ENCODE data around the gene TMEM120B.

TMEM120B gene

DNA sequence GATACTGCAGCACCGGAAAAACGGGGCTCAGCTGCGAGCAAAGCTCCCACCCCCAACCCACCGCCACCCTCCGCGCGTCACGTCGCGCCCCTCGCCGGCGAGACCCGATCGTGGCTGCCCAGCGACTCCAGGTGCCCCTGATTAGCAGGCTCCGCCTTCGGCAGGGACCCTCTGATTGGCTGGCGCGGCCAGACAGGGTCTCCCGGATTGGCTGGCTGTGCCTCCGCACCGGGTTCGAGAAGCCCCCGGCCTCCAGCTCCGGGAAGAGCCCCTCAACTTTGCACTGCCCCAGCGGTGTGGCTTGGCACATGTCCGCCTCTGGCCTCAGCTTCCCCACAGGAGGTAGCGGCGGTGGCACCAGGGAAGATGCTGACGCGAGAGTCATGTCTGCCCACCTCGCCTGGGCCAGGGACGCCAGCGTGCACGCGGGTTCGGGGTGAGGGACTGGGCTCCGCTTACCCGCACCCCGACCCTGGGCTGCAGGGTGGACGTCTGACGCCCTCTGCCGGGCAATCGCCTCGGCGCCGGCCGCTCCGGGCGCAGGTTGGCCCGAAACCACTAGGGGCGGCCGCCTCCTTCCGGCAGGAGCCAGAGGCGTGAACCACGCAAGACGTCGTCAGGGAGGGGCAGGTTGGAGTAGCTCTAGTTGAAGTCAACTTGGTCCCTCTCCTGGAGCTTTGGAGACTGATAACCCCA is 81.4 kb downstream of the TMEM120B start:
- peak; percentile 96 for DNase-seq

GRCh38 chr12:121794534-121795033 is 82.0 kb downstream of the TMEM120B start:
- DNase-seq = peak; percentile 88

DNA sequence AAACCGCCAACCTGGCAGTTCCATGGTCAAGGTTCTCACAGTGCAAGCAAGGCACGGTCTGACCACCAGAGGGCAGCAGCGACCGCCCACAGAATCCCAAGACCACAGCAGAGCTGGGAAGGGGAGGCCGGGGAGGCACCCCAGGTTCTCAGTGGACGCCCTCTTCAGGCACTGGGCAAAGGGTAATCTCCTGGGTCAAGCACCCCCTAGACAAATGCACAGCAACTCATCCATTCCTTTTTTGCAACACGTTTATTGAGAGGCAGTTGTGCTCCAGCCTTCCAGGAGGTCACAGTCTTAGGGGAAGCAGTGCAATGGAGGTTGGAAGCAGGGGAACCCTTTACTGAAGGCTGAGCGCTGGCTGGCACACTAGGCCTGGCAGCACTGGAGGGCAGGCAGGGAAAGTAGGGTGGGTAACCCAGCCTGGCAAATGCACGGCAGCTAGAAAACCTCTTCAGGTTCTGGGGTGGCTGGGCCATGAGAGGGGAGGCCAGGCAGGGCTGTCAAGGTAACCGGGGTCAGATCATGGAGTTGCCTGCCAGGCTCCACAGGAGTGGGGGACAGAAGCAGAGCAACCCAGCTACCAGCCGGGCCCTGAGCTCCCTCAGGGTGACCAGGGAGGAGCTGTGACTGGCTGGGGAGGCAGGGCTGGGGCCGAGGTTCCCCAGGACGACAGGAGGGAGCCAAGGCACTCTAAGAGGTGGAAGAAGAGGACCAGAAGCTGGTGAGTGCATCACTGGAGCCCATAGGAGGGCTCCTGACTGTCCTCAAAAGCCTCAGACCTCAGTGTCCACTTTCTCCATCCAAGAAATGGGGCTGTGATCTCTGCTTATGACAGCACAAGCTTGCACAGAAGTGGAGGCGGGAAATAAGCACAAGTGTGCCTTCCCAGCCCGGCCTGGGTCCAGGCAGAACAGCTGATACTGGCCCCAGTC is 82.7 kb downstream of the TMEM120B start:
- peak; percentile 84 for DNase-seq

DNA sequence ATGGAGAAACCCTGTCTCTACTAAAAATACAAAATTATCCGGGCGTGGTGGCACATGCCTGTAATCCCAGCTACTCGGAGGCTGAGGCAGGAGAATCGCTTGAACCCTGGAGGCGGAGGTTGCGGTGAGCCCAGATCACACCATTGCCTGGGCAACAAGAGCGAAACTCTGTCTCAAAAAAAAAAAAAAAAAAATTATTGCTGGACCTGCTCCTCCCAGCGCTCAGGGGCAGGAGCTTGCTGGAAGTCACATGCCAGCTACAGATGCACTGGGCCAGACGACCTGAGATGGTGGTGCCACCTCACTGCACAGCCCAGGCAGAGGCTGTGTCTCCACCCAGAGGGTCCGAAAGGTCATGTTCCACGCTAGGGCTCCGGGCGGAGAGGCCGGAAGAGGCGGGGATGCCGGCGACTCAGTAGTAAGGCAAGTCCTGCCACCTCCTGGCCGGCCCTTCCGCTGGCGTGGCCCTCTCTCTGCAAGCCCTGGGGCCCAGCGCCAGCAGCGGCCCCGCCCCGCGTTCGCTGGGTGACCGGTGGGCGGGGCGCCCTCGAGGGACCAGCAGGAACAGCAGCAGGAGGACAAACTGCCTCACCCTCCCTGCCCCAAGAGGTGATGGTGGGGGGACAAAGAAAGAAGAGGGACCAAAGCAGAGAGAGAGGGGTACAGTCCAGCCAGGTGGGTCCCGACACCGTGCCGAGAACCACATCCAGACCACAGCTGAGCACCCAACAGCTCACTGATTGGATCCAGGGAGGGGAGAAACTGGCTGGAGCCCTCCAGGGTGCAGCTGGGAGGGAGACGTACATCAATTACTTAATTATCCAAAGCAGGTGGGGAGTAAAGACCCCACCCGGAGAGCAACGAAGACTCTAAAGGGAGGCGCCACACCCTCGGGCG is 84.6 kb downstream of the TMEM120B start:
- peak; percentile 96 for DNase-seq

GRCh38 chr12:121797937-121798786 is 85.6 kb downstream of the TMEM120B start:
- DNase-seq = peak; percentile 99

DNA sequence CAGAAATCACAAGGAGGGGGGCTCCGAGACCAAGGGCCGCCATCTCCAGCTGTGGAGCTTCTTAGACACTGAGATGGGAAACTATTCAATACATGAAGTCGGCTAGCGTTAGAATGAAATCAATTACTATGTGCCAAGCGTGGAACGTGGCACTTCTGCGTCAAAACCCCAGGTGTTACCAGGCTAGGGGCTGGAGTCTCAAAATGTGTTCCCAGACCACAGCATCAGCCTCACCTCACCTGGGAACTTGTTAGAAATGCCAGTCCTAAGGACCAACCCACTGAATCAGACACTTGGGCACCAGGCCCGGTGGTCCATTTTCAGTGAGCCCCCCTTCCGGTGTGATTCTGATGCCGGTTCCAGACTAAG is 86.2 kb downstream of the TMEM120B start:
- no peak for DNase-seq

DNA sequence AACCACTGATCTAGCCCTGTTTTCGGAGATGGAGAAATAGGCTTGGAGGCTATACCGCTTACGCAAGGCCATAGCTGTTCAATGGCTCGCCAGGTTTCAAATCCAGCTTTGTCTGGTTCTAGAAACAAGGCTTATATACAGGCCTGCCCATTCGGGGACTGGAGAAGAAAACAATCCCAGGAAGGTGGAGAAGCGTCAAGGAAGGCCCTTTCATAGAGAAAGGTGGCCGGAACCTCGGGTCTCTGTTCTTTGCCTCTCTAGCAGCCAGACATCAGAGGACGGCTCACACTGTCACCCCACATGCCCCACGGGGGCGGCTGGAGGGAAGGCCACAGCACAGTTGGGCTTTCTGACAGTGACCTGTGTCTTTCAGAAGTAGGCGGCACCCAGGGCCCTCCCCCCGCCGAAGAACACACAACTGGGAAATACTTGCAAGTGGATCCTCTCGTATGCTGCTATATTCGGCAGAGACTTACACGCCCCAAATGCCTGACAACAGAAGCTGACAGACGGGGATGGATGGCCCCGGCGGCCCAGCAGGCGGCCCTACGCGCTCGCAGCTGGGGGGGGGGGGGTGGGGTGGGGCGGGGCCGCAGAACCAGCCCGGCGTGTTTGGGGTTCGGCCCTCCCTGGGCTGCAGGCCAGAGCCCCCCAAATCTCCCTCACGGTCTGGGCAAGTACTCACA is 86.7 kb downstream of the TMEM120B start:
- DNase-seq = peak; percentile 95

- peak; percentile 95 for DNase-seq
Observed at GRCh38 chr12:121799842-121800693, 87.5 kb downstream of the TMEM120B start.

GRCh38 chr12:121800694-121801594 is 88.4 kb downstream of the TMEM120B start:
- DNase-seq = peak; percentile 75

GRCh38 chr12:121801595-121802484 is 89.3 kb downstream of the TMEM120B start:
- DNase-seq = peak; percentile 88

DNA sequence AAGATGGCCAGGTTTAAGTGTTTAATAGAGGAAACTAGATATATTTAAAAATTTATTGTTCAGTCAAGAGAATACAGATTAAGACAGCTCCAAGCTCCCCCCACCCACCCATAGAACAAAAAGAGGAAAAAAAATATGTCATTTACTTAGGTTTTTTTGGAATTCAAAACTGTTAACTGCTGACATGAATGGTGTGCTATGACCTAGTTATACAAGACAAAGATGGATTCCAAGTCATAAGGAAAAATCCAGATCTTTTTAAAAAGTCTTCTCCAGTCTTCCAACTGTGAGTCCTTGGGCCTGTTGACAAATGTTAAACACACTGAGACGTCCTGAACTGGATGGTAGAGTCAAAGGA is 89.9 kb downstream of the TMEM120B start:
- no peak for DNase-seq

- peak; percentile 98 for DNase-seq
Observed at GRCh38 chr12:121802843-121803698, 90.5 kb downstream of the TMEM120B start.

DNA sequence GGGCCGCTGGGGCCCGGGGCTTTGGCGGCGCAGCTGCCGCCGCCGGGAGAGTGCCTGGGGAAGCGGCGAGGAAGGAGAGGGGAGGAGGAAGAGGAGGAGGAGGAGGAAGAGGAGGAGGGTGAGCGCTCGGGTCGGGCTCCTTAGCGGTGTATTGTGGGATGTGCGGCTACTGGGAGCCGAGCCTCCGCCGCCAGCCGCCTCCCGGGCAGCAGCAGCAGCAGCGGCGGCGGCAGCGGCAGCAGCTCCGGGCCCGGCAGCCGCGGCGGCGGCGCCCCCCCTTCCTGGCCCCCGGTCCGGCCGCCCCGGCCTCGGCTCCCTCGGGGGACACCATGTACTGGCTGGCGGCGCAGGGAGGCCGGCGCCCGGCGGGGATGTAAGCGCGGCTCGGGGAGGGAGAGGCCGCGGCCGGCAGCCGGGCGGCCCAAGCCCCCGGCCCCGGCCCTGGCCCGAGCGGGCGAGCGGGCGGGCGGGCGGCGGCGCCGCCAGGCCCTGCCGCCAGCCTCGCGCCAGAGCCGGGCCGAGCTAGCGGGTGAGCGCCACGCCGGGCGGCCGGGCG is 91.4 kb downstream of the TMEM120B start, which contains the start of gene SETD1B:
TSS of gene SETD1B (plus strand) at position 149 of the 556 bp plus-strand sequence. CDS start 729 bp downstream, outside the sequence.
- peak; percentile 83 for DNase-seq

GRCh38 chr12:121804417-121805111 is 92.0 kb downstream of the TMEM120B start:
- peak; percentile 68 for DNase-seq

GRCh38 chr12:121805171-121806008 is 92.8 kb downstream of the TMEM120B start:
- peak; percentile 79 for DNase-seq

Data from NCI-H69 (cell line).